ENCODE data around the gene TRAPPC2. TPM values are rescaled to one million over a fixed set of nuclear protein-coding genes. Genes with fewer than 3 reads are reported as not detected.

TRAPPC2 gene
- total and polyA plus RNA-seq, 2 of the 13 experiments (the other 11 are each of a cell fraction or from before 2014, with no cell fraction given) = 4.4 to 8.1 TPM

GRCh38 chrX:13761606-13762414 is 27.4 kb upstream of the TRAPPC2 start (continued):
- no peak for TF ChIP-seq ZHX2 (IDR thresholded peaks at IDR 0.05; ENCODE audit: low read depth)
- TF ChIP-seq ZHX2 (CRISPR knock-in tag; IDR thresholded peaks at IDR 0.05; ENCODE audit: borderline replicate concordance) = no peak
- no peak for TF ChIP-seq ZNF780A (CRISPR knock-in tag; IDR thresholded peaks at IDR 0.05)
- no peak for TF ChIP-seq ZNF678 (CRISPR knock-in tag; IDR thresholded peaks at IDR 0.05)

- BruUV-seq (replicated peaks) = no TSS peak
- no peaks in the 10 kb centered on the region for H4K20me1 ChIP-seq (ENCODE audit: insufficient read depth, low read length)
- no peak overlapping the region for H3K9ac ChIP-seq (ENCODE audit: insufficient read depth, low read depth, low read length)
- ChIA-PET CTCF (ENCODE audit: low intra/inter-chr PET ratio, low total read pairs) (no interaction called here), POLR2A (no interaction called here)
- no peaks in the 10 kb centered on the region for H3K27me3 ChIP-seq (ENCODE audit: control insufficient read depth in 1 of 2, insufficient read depth in 2 of 2, low read length in 2 of 2)
- no peaks in the 10 kb centered on the region for H3K9me3 ChIP-seq (ENCODE audit: low read length)
- no peak overlapping the region for H2AFZ ChIP-seq (ENCODE audit: low read length)
- no peak overlapping the region for H3K4me3 ChIP-seq (replicated peaks in 1 of 3; ENCODE audit: insufficient read depth in 1 of 3, low read depth in 2 of 3, low read length in 3 of 3)
- no peak for DNase-seq (ENCODE audit: low spot score)
- ATAC-seq = no peak
- in situ Hi-C loops (cut with HindIII; ENCODE audit: extremely low pct_ligation_motif_present, low pct_unique_long_range_greater_than_20kb) (loop anchor here (10.0 to 25.0 kb wide), 2 partner anchors 248 to 274 kb away; no protein-coding TSS in a partner anchor), intact Hi-C loops (cut with micrococcal nuclease; ENCODE audit: unreplicated experiment) (no loop called here)
- H3K4me2 ChIP-seq (ENCODE audit: low read depth, low read length) = no peak overlapping the region
- H3K27ac ChIP-seq (ENCODE audit: extremely low read length, insufficient read depth, low read length) = no peak overlapping the region
- no peaks in the 10 kb centered on the region for H3K79me2 ChIP-seq (ENCODE audit: insufficient read depth, low read length)
- no peaks in the 10 kb centered on the region for H3K4me1 ChIP-seq (ENCODE audit: insufficient read depth, low read length)
- no peak for FAIRE-seq
- 100% methylated on average over 1 of the region's 13 CpGs for WGBS (ENCODE audit: low lambda C conversion rate)
- peaks cover 0 to 18% of the 10 kb centered on the region in 2 experiments; a peak in 4 of 5 replicates for H3K36me3 ChIP-seq (replicated peaks in 1 of 2; ENCODE audit: control insufficient read depth in 1 of 2, insufficient read depth in 2 of 2, low read length in 2 of 2)
- no peak for TF ChIP-seq ZFP36L1 (CRISPR knock-in tag; IDR thresholded peaks at IDR 0.05)
- no peak for TF ChIP-seq ZNF652 (CRISPR knock-in tag; IDR thresholded peaks at IDR 0.05; ENCODE audit: borderline replicate concordance, low read depth)
- TF ChIP-seq MIXL1 (CRISPR knock-in tag; IDR thresholded peaks at IDR 0.05) = no peak
- TF ChIP-seq E2F1 (CRISPR knock-in tag; IDR thresholded peaks at IDR 0.05) = no peak
- no peak for TF ChIP-seq ZSCAN5A (CRISPR knock-in tag; IDR thresholded peaks at IDR 0.05; ENCODE audit: borderline replicate concordance)
- no peak for TF ChIP-seq PBX2 (CRISPR knock-in tag; IDR thresholded peaks at IDR 0.05)
- no peak for TF ChIP-seq GABPA (IDR thresholded peaks at IDR 0.05; ENCODE audit: low read depth, low read length)
- TF ChIP-seq GABPA (CRISPR knock-in tag; IDR thresholded peaks at IDR 0.05; ENCODE audit: low read depth) = no peak
Measured at GRCh38 chrX:13760426-13760825, 26.0 kb upstream of the TRAPPC2 start.
